Panc1 (cell line): ENCODE results near the gene PLIN1. TPM values are rescaled to one million over a fixed set of nuclear protein-coding genes. Genes with fewer than 3 reads are reported as not detected.
A peak's percentile ranks its signal among the peaks of the same experiment; 100 is the strongest.

Experiments used
- ATAC-seq: fragments of 200-7000 bp; cut with Tn5 transposase; 2 replicates; pipeline ENCODE4 v1.9.1; 2020; ENCODE audit warnings: mild to moderate bottlenecking, moderate library complexity
- Bru-seq: library from RNA; stranded (reverse); fragments of 400-500 nt; gene quantifications from one replicate; lab custom pipeline; 2021; lab: Mats Ljungman, UMichigan
- BruChase-seq, 2 experiments: library from RNA; stranded (reverse); fragments of 400-500 nt; gene quantifications; one replicate each; lab custom pipeline; 2021; lab: Mats Ljungman, UMichigan
- BruUV-seq: library from RNA; stranded (reverse); fragments of 400-500 nt; replicated peaks from 2 replicates; lab custom pipeline; 2021; lab: Mats Ljungman, UMichigan
- CTCF ChIA-PET: fragments of 300-600 bp; sonication (Branson Sonifier 250); formaldehyde crosslinking; loops from one replicate; lab custom pipeline; 2022; ENCODE audit warnings: antibody characterized with exemption; lab: Charles Lee
- POLR2A ChIA-PET: fragments of 300-600 bp; sonication (Branson Sonifier 250); formaldehyde crosslinking; loops from one replicate; lab custom pipeline; 2022; ENCODE audit warnings: antibody characterized with exemption; lab: Charles Lee
- DNase-seq: peaks from one replicate; pipeline ENCODE4 v3.0.0-alpha.2; 2010; ENCODE audit warnings: low read depth, low spot score
- H3K27ac ChIP-seq: 2 replicates; pipeline ENCODE4 v1.5.1; 2011; ENCODE audit warnings: mild to moderate bottlenecking, low read length, inconsistent platforms
- H3K27me3 ChIP-seq: fragments of 200-500 bp; sonication (Bioruptor generic); 2 replicates; pipeline ENCODE4 v1.6.0; 2014; ENCODE audit warnings: low read length, inconsistent platforms; ENCODE audit not compliant: control insufficient read depth, insufficient read depth
- H3K36me3 ChIP-seq: fragments of 200-500 bp; sonication (Bioruptor generic); 2 replicates; pipeline ENCODE4 v1.5.1; 2014; ENCODE audit warnings: inconsistent platforms, mild to moderate bottlenecking, low read length, moderate library complexity; ENCODE audit not compliant: control insufficient read depth, insufficient read depth
- H3K4me1 ChIP-seq: 2 replicates; pipeline ENCODE4 v1.5.1; 2011; ENCODE audit warnings: inconsistent platforms, mild to moderate bottlenecking, low read length, moderate library complexity; ENCODE audit not compliant: control insufficient read depth, insufficient read depth
- H3K4me3 ChIP-seq, 2 experiments: 2 replicates each; pipeline ENCODE4 v1.5.1; 2011 to 2012; ENCODE audit warnings: low read depth in 2 of 2, low read length in 2 of 2, mild to moderate bottlenecking in 2 of 2, inconsistent platforms in 1 of 2, moderate library complexity in 1 of 2
- H3K9me3 ChIP-seq: fragments of 200-500 bp; sonication (Bioruptor generic); 2 replicates; pipeline ENCODE4 v1.5.1; 2014; ENCODE audit warnings: low read depth, mild to moderate bottlenecking, inconsistent platforms, low read length, moderate library complexity; ENCODE audit not compliant: control insufficient read depth, insufficient read depth
- POLR2AphosphoS5 ChIP-seq: IDR thresholded peaks from 2 replicates; pipeline ENCODE4 v1.6.1; 2012; ENCODE audit warnings: mild to moderate bottlenecking, low read depth, low read length, moderate library complexity
- SIN3A ChIP-seq: IDR thresholded peaks from 2 replicates; pipeline ENCODE4 v1.6.1; 2012; ENCODE audit warnings: low read depth, mild to moderate bottlenecking, low read length, moderate library complexity, borderline replicate concordance; ENCODE audit not compliant: insufficient read depth
- TCF7L2 ChIP-seq: IDR thresholded peaks from 2 replicates; pipeline ENCODE4 v1.6.1; 2011; ENCODE audit warnings: mild to moderate bottlenecking, low read depth, low read length, inconsistent platforms
- in situ Hi-C: cut with HindIII; loops from 2 replicates; pipeline ENCODE4 v1.10.0; 2016; ENCODE audit warnings: low sequenced_read_pairs, low pct_unique_long_range_greater_than_20kb
- intact Hi-C: fragments of 100-400 bp; cut with micrococcal nuclease; formaldehyde crosslinking; loops from one replicate; pipeline ENCODE4 v1.10.0; 2022; ENCODE audit not compliant: unreplicated experiment
- long read RNA-seq: library from polyadenylated mRNA; unstranded; transcript quantifications from one replicate; pipeline ENCODE4 v2.0.0, GENCODE V29; 2021; ENCODE audit not compliant: unreplicated experiment
- polyA plus RNA-seq: library from polyadenylated mRNA; unstranded; fragments of >200 nt; gene quantifications from one replicate; pipeline ENCODE4 v1.2.1, GENCODE V29; 2012; ENCODE audit warnings: missing spikeins; ENCODE audit not compliant: insufficient read length
- total RNA-seq: library from RNA; stranded (reverse); gene quantifications from one replicate; pipeline ENCODE4 v1.2.1, GENCODE V29; 2021; ENCODE audit not compliant: unreplicated experiment
- TF ChIP-seq, protein P1 (sequence below): fragments of 450-650 bp; IDR thresholded peaks from 2 replicates; pipeline ENCODE4 v1.5.1; 2017; ENCODE audit warnings: mild to moderate bottlenecking
- TF ChIP-seq, protein P2 (sequence below), 2 experiments: IDR thresholded peaks; 2 replicates each; pipeline ENCODE4 v1.6.1; 2011 to 2012; ENCODE audit warnings: low read depth in 2 of 2, control low read depth in 1 of 2, low read length in 1 of 2, mild to moderate bottlenecking in 1 of 2, moderate library complexity in 1 of 2; ENCODE audit not compliant: insufficient read depth in 1 of 2

The PLIN1 gene, protein sequence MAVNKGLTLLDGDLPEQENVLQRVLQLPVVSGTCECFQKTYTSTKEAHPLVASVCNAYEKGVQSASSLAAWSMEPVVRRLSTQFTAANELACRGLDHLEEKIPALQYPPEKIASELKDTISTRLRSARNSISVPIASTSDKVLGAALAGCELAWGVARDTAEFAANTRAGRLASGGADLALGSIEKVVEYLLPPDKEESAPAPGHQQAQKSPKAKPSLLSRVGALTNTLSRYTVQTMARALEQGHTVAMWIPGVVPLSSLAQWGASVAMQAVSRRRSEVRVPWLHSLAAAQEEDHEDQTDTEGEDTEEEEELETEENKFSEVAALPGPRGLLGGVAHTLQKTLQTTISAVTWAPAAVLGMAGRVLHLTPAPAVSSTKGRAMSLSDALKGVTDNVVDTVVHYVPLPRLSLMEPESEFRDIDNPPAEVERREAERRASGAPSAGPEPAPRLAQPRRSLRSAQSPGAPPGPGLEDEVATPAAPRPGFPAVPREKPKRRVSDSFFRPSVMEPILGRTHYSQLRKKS
- 0.44 TPM for total RNA-seq
- 0.23 TPM for polyA plus RNA-seq
- percentile 23 among the genes with signal in this experiment for Bru-seq, nascent RNA
- BruChase-seq, experiment 1, labeled RNA remaining after a 2-hour chase, result percentile 39 among the genes with signal in this experiment
- percentile 33 among the genes with signal in this experiment for BruChase-seq, experiment 2, labeled RNA remaining after a 6-hour chase
- long read RNA-seq, result 0 reads

DNA sequence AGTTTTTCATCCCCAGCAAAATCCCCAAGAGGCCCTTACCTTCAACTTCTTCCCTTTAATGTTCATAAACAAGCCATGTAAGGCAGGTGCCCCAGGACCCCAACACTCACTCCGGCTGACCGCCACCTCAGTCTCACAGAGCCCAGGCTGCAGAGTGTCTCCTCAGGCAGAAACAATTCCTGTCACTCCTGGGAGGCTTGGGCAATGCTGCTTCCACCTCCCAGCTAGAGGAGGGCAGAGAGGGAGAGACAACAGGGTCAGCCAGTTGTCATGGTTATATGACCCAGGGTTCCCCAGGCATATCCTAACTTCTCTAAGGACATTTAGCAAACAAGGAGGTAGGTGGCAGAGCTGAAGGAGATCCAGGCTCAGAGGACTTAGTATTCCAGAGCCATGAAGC is at the start of gene PLIN1:
TSS of gene PLIN1 (minus strand) at position 156 of the 400 bp plus-strand sequence. CDS start 1,878 bp downstream, outside the sequence.
- TF ChIP-seq TCF7L2, result no peak
- no peak for TF ChIP-seq POLR2AphosphoS5
- TF ChIP-seq, protein P1, sequence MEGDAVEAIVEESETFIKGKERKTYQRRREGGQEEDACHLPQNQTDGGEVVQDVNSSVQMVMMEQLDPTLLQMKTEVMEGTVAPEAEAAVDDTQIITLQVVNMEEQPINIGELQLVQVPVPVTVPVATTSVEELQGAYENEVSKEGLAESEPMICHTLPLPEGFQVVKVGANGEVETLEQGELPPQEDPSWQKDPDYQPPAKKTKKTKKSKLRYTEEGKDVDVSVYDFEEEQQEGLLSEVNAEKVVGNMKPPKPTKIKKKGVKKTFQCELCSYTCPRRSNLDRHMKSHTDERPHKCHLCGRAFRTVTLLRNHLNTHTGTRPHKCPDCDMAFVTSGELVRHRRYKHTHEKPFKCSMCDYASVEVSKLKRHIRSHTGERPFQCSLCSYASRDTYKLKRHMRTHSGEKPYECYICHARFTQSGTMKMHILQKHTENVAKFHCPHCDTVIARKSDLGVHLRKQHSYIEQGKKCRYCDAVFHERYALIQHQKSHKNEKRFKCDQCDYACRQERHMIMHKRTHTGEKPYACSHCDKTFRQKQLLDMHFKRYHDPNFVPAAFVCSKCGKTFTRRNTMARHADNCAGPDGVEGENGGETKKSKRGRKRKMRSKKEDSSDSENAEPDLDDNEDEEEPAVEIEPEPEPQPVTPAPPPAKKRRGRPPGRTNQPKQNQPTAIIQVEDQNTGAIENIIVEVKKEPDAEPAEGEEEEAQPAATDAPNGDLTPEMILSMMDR, result no peak
- TF ChIP-seq, protein P2, sequence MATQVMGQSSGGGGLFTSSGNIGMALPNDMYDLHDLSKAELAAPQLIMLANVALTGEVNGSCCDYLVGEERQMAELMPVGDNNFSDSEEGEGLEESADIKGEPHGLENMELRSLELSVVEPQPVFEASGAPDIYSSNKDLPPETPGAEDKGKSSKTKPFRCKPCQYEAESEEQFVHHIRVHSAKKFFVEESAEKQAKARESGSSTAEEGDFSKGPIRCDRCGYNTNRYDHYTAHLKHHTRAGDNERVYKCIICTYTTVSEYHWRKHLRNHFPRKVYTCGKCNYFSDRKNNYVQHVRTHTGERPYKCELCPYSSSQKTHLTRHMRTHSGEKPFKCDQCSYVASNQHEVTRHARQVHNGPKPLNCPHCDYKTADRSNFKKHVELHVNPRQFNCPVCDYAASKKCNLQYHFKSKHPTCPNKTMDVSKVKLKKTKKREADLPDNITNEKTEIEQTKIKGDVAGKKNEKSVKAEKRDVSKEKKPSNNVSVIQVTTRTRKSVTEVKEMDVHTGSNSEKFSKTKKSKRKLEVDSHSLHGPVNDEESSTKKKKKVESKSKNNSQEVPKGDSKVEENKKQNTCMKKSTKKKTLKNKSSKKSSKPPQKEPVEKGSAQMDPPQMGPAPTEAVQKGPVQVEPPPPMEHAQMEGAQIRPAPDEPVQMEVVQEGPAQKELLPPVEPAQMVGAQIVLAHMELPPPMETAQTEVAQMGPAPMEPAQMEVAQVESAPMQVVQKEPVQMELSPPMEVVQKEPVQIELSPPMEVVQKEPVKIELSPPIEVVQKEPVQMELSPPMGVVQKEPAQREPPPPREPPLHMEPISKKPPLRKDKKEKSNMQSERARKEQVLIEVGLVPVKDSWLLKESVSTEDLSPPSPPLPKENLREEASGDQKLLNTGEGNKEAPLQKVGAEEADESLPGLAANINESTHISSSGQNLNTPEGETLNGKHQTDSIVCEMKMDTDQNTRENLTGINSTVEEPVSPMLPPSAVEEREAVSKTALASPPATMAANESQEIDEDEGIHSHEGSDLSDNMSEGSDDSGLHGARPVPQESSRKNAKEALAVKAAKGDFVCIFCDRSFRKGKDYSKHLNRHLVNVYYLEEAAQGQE (IDR thresholded peaks at IDR 0.05; ENCODE audit: insufficient read depth in 1 of 2, low read depth in 2 of 2, low read length in 1 of 2), result no peak
- TF ChIP-seq SIN3A, result no peak
- in situ Hi-C loops (no loop called here), intact Hi-C loops (no loop called here)
- no TSS peak for BruUV-seq
- Histone ChIP-seq H3K4me3 (no peak within 1 kb of the TSS), H3K4me1 (peaks cover 9% of the 10 kb centered on the region; the same call in 1 of the 2 replicates), H3K27ac (no peak within 1 kb of the TSS), H3K36me3 (no peaks in the 10 kb centered on the region), H3K27me3 (no peaks in the 10 kb centered on the region), H3K9me3 (no peaks in the 10 kb centered on the region)
- CTCF ChIA-PET, result no interaction called here
- ATAC-seq (no peak), DNase-seq (no peak)
- POLR2A ChIA-PET, result no interaction called here

DNA sequence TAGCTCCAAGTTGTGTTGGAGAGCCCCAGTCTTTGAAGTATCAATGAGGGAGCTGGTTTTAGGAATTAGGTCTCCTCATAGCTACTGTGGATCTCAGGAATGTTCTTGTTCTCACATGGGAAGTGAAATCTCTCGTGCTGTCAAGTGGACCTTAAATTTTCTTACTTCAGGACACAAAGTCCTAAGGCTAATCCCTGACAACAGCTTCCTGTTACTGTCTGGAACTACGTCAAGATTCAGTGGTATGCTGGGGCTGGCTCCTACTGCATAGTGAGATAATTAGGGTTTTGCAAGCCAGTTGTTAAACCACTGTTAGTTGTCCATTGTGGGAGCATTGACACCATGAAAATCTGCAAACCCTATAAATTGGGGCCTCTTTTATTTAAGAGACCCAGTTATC is 49.1 kb upstream of the PLIN1 start:
- BruUV-seq, result no TSS peak

More for the DNA sequence above, 49.1 kb upstream of the PLIN1 start:
- Histone ChIP-seq H3K9me3 (0 out of 2 replicates have a peak, but pooled peaks cover 3% of the 10 kb centered on the region), H3K4me3 (no peak overlapping the region), H3K27ac (no peak overlapping the region), H3K36me3 (no peaks in the 10 kb centered on the region), H3K27me3 (no peaks in the 10 kb centered on the region), H3K4me1 (no peaks in the 10 kb centered on the region)
- in situ Hi-C loops, result no loop called here
- TF ChIP-seq, protein P2 (IDR thresholded peaks at IDR 0.05; ENCODE audit: insufficient read depth in 1 of 2, low read depth in 2 of 2, low read length in 1 of 2), result no peak
- TF ChIP-seq POLR2AphosphoS5, result no peak
- TF ChIP-seq SIN3A, result no peak
- no peak for TF ChIP-seq TCF7L2
- TF ChIP-seq, protein P1, result no peak
- ATAC-seq (no peak), DNase-seq (no peak)
- intact Hi-C loops, result no loop called here
- ChIA-PET POLR2A (interaction anchor here (1.2 kb wide), 1 partner anchor 9 kb away, joined by 3 read pairs; no protein-coding TSS in a partner anchor), CTCF (interaction anchor here (1.5 kb wide), 1 partner anchor 12 kb away, joined by 6 read pairs; no protein-coding TSS in a partner anchor)
